Testis (tissue), 2 donors: ENCODE data around the gene BICC1.

Experiments used
- CTCF ChIP-seq, 3 experiments: fragments of 450-650 bp in 2 of 3; fragments of 200-600 bp in 1 of 3; sonication (generic) in 1 of 3; IDR thresholded peaks; one replicate each; pipeline ENCODE4 v1.5.1; 2016 to 2019; ENCODE audit warnings: antibody characterized with exemption in 3 of 3, mild to moderate bottlenecking in 2 of 3, moderate library complexity in 1 of 3
- POLR2A ChIP-seq: fragments of 450-650 bp; IDR thresholded peaks from one replicate; pipeline ENCODE4 v1.6.1; 2017; ENCODE audit warnings: antibody characterized with exemption, mild to moderate bottlenecking, moderate library complexity

DNA sequence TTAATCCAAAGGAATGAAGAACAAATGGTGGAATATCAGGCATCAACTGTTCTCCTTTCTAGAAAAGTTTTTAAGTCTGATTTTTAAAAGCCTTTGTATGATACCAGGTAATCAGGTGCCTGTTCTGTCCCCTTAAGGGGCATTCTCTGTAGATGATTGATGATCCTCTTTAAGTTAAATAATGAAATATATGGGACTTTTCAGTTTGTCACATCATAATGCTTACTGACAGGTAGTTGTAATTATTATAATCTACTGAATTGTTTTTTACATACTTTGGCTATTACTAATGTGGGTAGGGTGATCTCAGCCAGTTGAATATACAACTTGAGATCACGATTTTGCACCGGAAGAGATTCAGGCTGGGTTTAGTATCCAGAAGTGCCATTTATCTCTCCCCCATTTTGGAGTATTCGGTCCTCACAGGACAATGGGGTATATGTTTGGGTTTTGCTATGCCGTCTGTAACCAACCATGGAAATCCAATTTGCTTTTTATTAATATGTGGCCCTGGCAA lies 330.2 kb downstream of the BICC1 start:
- TF ChIP-seq CTCF (IDR thresholded peaks at IDR 0.05), result no peak
- no peak for TF ChIP-seq POLR2A
